CD14-positive monocyte (primary cell): ENCODE results near the gene NQO1. TPM values are rescaled to one million over a fixed set of nuclear protein-coding genes. Genes with fewer than 3 reads are reported as not detected.

Source experiments
- DNase-seq, 3 donors: peaks; one replicate each; pipeline ENCODE4 v3.0.0-alpha.2; 2011 to 2022
- H2AFZ ChIP-seq: 2 replicates; pipeline ENCODE4 v1.6.0; 2012; ENCODE audit warnings: mild to moderate bottlenecking, low read depth, low read length, inconsistent platforms; ENCODE audit not compliant: insufficient read depth, poor library complexity, severe bottlenecking
- H3K27ac ChIP-seq, 2 donors: 1 replicate in 1 of 2; 2 replicates in 1 of 2; pipeline ENCODE4 v1.5.1; 2012 to 2013; ENCODE audit warnings: low read length in 2 of 2, control low read depth in 1 of 2, inconsistent platforms in 1 of 2, low read depth in 1 of 2, mild to moderate bottlenecking in 1 of 2
- H3K27me3 ChIP-seq, 2 donors: one replicate each; pipeline versions ENCODE4 v1.6.0 to v1.6.1; 2011 to 2013; ENCODE audit warnings: low read length in 2 of 2; ENCODE audit not compliant: control insufficient read depth in 2 of 2, insufficient read depth in 2 of 2
- H3K36me3 ChIP-seq, 2 donors: replicated peaks in 1 of 2; 1 replicate in 1 of 2; 2 replicates in 1 of 2; pipeline versions ENCODE4 v1.5.1 to v1.6.1; 2012 to 2013; ENCODE audit warnings: low read length in 2 of 2, control low read depth in 1 of 2, inconsistent platforms in 1 of 2, mild to moderate bottlenecking in 1 of 2; ENCODE audit not compliant: insufficient read depth in 2 of 2, control insufficient read depth in 1 of 2
- H3K4me1 ChIP-seq, 2 donors: 1 replicate in 1 of 2; 2 replicates in 1 of 2; pipeline versions ENCODE4 v1.5.1 to v1.6.1; 2012 to 2013; ENCODE audit warnings: low read length in 2 of 2, control low read depth in 1 of 2, inconsistent platforms in 1 of 2, mild to moderate bottlenecking in 1 of 2, moderate library complexity in 1 of 2; ENCODE audit not compliant: insufficient read depth in 2 of 2, control insufficient read depth in 1 of 2
- H3K4me2 ChIP-seq: replicated peaks from 2 replicates; pipeline ENCODE3; 2012; ENCODE audit warnings: low read length, moderate library complexity, mild to moderate bottlenecking; ENCODE audit not compliant: poor library complexity, severe bottlenecking; ENCODE audit errors: extremely low read depth
- H3K4me3 ChIP-seq, 3 experiments: fragments of 200-600 bp in 1 of 3; sonication (generic) in 1 of 3; replicated peaks in 1 of 3; 1 replicate in 2 of 3; 2 replicates in 1 of 3; pipeline ENCODE4 v1.5.1; 2011 to 2013; ENCODE audit warnings: low read length in 3 of 3, mild to moderate bottlenecking in 3 of 3, control low read depth in 2 of 3, low read depth in 2 of 3, inconsistent platforms in 1 of 3, moderate library complexity in 1 of 3
- H3K79me2 ChIP-seq: 2 replicates; pipeline ENCODE4 v1.6.0; 2012; ENCODE audit warnings: mild to moderate bottlenecking, control low read depth, inconsistent platforms, low read length, moderate library complexity; ENCODE audit not compliant: insufficient read depth
- H3K9ac ChIP-seq: 2 replicates; pipeline ENCODE4 v1.6.0; 2017; ENCODE audit warnings: low read length, mild to moderate bottlenecking; ENCODE audit not compliant: insufficient read depth, poor library complexity, severe bottlenecking
- H3K9me3 ChIP-seq, 2 donors: replicated peaks in 1 of 2; 1 replicate in 1 of 2; 2 replicates in 1 of 2; pipeline versions ENCODE4 v1.5.1 to v1.6.1; 2012 to 2013; ENCODE audit warnings: low read length in 2 of 2, control low read depth in 1 of 2; ENCODE audit not compliant: control insufficient read depth in 1 of 2, insufficient read depth in 1 of 2
- H4K20me1 ChIP-seq: 2 replicates; pipeline ENCODE4 v1.6.0; 2012; ENCODE audit warnings: mild to moderate bottlenecking, low read length, control low read depth, moderate library complexity; ENCODE audit not compliant: insufficient read depth
- H3K27ac Mint-ChIP-seq, 7 donors: one replicate each; pipeline ENCODE4 v1.8.0; 2020; ENCODE audit warnings: mild to moderate bottlenecking in 7 of 7, mixed read lengths in 7 of 7, moderate library complexity in 6 of 7, inconsistent platforms in 2 of 7
- H3K27me3 Mint-ChIP-seq, 3 donors: one replicate each; pipeline ENCODE4 v1.8.0; 2021 to 2022; ENCODE audit warnings: low read depth in 3 of 3, mild to moderate bottlenecking in 3 of 3, mixed read lengths in 3 of 3, moderate library complexity in 3 of 3, inconsistent platforms in 1 of 3
- H3K36me3 Mint-ChIP-seq, 2 donors: one replicate each; pipeline ENCODE4 v1.8.0; 2020; ENCODE audit warnings: mixed read lengths in 2 of 2, inconsistent platforms in 1 of 2, mild to moderate bottlenecking in 1 of 2
- H3K4me1 Mint-ChIP-seq: one replicate; pipeline ENCODE4 v1.8.0; 2020; ENCODE audit warnings: mild to moderate bottlenecking, mixed read lengths
- H3K4me3 Mint-ChIP-seq, 2 donors: one replicate each; pipeline ENCODE4 v1.8.0; 2020; ENCODE audit warnings: mild to moderate bottlenecking in 2 of 2, mixed read lengths in 2 of 2, moderate library complexity in 1 of 2
- H3K9me3 Mint-ChIP-seq, 7 donors: one replicate each; pipeline ENCODE4 v1.8.0; 2020 to 2022; ENCODE audit warnings: mixed read lengths in 7 of 7, mild to moderate bottlenecking in 6 of 7, moderate library complexity in 6 of 7, inconsistent platforms in 2 of 7
- WGBS: methylation state at CpG from one replicate; pipeline ENCODE4 v1.1.5; 2013; ENCODE audit warnings: missing lambda C conversion rate; ENCODE audit not compliant: insufficient coverage; 5-methylcytosine and 5-hydroxymethylcytosine counted together
- intact Hi-C, 2 donors: fragments of 100-400 bp; cut with micrococcal nuclease; formaldehyde crosslinking; loops; one replicate each; pipeline versions ENCODE4 v1.15.0 to v1.15.1; 2023
- polyA plus RNA-seq, 3 donors: library from polyadenylated mRNA; depleted of rRNA in 1 of 3; unstranded in 2 of 3; stranded (reverse) in 1 of 3; fragments of 300-500 nt in 2 of 3; fragments of >200 nt in 1 of 3; fragmentation: Illumina TruSeq in 2 of 3; gene quantifications; 1 replicate in 2 of 3; 2 replicates in 1 of 3; pipeline ENCODE4 v1.2.3, GENCODE V29; 2012 to 2021
- TF ChIP-seq, protein P1 (sequence below): fragments of 200-600 bp; IDR thresholded peaks from one replicate; pipeline ENCODE4 v1.8.0; 2022; ENCODE audit warnings: antibody characterized with exemption, mild to moderate bottlenecking

The NQO1 gene
- polyA plus RNA-seq, 3 donors = 0.51 to 3.9 (median 3.0) TPM

DNA sequence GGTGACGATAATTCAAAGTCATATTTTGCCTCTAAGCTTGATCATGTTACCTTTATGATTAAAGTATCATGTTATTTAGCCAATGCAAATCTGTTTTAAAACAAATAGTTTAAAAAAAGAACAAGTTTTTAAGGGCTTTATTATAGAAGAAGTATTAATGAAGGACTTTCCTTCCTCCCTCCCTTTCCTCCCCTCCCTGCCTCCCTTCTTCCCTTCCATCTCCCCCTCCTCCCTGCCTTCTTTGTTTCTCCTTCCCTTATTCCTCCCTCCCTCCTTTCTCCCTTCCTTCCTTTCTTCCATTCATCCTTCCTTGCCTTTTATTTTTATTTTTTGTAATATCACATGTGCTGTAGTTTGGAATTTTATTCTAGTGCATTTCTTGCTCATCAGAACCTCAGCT, 26.4 kb downstream of the NQO1 start:
- Mint-ChIP-seq H3K4me3 (no peak overlapping the region), H3K27me3 (peaks cover 0 to 2% (median 0%) of the 10 kb centered on the region in 3 donors), H3K36me3 (peaks cover 35 to 43% of the 10 kb centered on the region in 2 donors), H3K9me3 (no peaks in the 10 kb centered on the region), H3K4me1 (no peaks in the 10 kb centered on the region), H3K27ac (no peak overlapping the region)
- intact Hi-C loops = no loop called here
- no peak overlapping the region for H3K4me2 ChIP-seq
- no peak for DNase-seq
- no CpG with 5 or more reads among the region's 1 CpG for WGBS
- no peak overlapping the region for H3K4me3 ChIP-seq
- H3K36me3 ChIP-seq = peaks cover 31 to 69% of the 10 kb centered on the region in 2 donors
- TF ChIP-seq, protein P1, sequence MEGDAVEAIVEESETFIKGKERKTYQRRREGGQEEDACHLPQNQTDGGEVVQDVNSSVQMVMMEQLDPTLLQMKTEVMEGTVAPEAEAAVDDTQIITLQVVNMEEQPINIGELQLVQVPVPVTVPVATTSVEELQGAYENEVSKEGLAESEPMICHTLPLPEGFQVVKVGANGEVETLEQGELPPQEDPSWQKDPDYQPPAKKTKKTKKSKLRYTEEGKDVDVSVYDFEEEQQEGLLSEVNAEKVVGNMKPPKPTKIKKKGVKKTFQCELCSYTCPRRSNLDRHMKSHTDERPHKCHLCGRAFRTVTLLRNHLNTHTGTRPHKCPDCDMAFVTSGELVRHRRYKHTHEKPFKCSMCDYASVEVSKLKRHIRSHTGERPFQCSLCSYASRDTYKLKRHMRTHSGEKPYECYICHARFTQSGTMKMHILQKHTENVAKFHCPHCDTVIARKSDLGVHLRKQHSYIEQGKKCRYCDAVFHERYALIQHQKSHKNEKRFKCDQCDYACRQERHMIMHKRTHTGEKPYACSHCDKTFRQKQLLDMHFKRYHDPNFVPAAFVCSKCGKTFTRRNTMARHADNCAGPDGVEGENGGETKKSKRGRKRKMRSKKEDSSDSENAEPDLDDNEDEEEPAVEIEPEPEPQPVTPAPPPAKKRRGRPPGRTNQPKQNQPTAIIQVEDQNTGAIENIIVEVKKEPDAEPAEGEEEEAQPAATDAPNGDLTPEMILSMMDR = no peak
- no peaks in the 10 kb centered on the region for H3K9me3 ChIP-seq
- no peaks in the 10 kb centered on the region for H3K4me1 ChIP-seq
- no peaks in the 10 kb centered on the region for H3K79me2 ChIP-seq
- no peaks in the 10 kb centered on the region for H4K20me1 ChIP-seq
- H2AFZ ChIP-seq = no peak overlapping the region
- H3K9ac ChIP-seq = no peak overlapping the region
- no peaks in the 10 kb centered on the region for H3K27me3 ChIP-seq
- no peak overlapping the region for H3K27ac ChIP-seq

- H3K27ac Mint-ChIP-seq = no peak overlapping the region
- Histone ChIP-seq H3K27me3 (no peaks in the 10 kb centered on the region), H3K36me3 (peaks cover 42 to 84% of the 10 kb centered on the region in 2 donors), H3K79me2 (no peaks in the 10 kb centered on the region), H3K4me3 (no peak overlapping the region), H3K27ac (no peak overlapping the region), H3K4me1 (no peaks in the 10 kb centered on the region), H2AFZ (no peak overlapping the region), H3K9me3 (no peaks in the 10 kb centered on the region), H3K9ac (no peak overlapping the region), H4K20me1 (no peaks in the 10 kb centered on the region), H3K4me2 (no peak overlapping the region)
- H3K36me3 Mint-ChIP-seq = peaks cover 36 to 47% of the 10 kb centered on the region in 2 donors
- TF ChIP-seq, protein P1 = no peak
- peaks cover 0 to 2% (median 0%) of the 10 kb centered on the region in 3 donors for H3K27me3 Mint-ChIP-seq
- no peak overlapping the region for H3K4me3 Mint-ChIP-seq
- WGBS = 93% methylated on average over 2 of the region's 3 CpGs
- no peaks in the 10 kb centered on the region for H3K4me1 Mint-ChIP-seq
- H3K9me3 Mint-ChIP-seq = no peaks in the 10 kb centered on the region
- intact Hi-C loops = no loop called here
- DNase-seq = no peak
Observed at GRCh38 chr16:69698404-69698803, 28.0 kb downstream of the NQO1 start.
